Ishikawa (cell line): Measurements from ENCODE around the gene PRR14.

ENCODE experiments used
- CEBPB ChIP-seq: IDR thresholded peaks from 2 replicates; pipeline ENCODE4 v1.6.1; 2012
- EP300 ChIP-seq: IDR thresholded peaks from 2 replicates; pipeline ENCODE4 v1.6.1; 2012; ENCODE audit warnings: borderline replicate concordance
- FOXM1 ChIP-seq: IDR thresholded peaks from 2 replicates; pipeline ENCODE4 v1.6.1; 2012; ENCODE audit warnings: low read depth, borderline replicate concordance
- MAX ChIP-seq: IDR thresholded peaks from 2 replicates; pipeline ENCODE4 v1.6.1; 2012
- RAD21 ChIP-seq: IDR thresholded peaks from 2 replicates; pipeline ENCODE4 v1.6.1; 2012; ENCODE audit warnings: low read depth
- TAF1 ChIP-seq: IDR thresholded peaks from 2 replicates; pipeline ENCODE4 v1.6.1; 2012; ENCODE audit warnings: low read depth, mild to moderate bottlenecking
- TEAD4 ChIP-seq: IDR thresholded peaks from 2 replicates; pipeline ENCODE4 v1.6.1; 2012
- YY1 ChIP-seq: IDR thresholded peaks from 2 replicates; pipeline ENCODE4 v1.6.1; 2012; ENCODE audit warnings: low read depth

- TF ChIP-seq YY1: no peak
- TF ChIP-seq FOXM1: no peak
- TF ChIP-seq EP300: no peak
- no peak for TF ChIP-seq MAX
- no peak for TF ChIP-seq CEBPB
- no peak for TF ChIP-seq TAF1
- TF ChIP-seq TEAD4: no peak
- no peak for TF ChIP-seq RAD21
Observed at GRCh38 chr16:30656388-30656787, 5.6 kb downstream of the PRR14 start.
